ENCODE results near the gene ELFN1.

- TF ChIP-seq CTCF (IDR thresholded peaks at IDR 0.05) = no peak
- no peak for TF ChIP-seq POLR2AphosphoS5 (IDR thresholded peaks at IDR 0.05)
These were observed 28.9 kb upstream of the ELFN1 start for GRCh38 chr7:1641173-1641572.
